Panc1 (cell line): ENCODE data around the gene PDE4B. TPM values are rescaled to one million over a fixed set of nuclear protein-coding genes. Genes with fewer than 3 reads are reported as not detected.

Source experiments
- ATAC-seq: fragments of 200-7000 bp; cut with Tn5 transposase; 2 replicates; pipeline ENCODE4 v1.9.1; 2020; ENCODE audit warnings: mild to moderate bottlenecking, moderate library complexity
- BruUV-seq: library from RNA; stranded (reverse); fragments of 400-500 nt; replicated peaks from 2 replicates; lab custom pipeline; 2021; lab: Mats Ljungman, UMichigan
- CTCF ChIA-PET: fragments of 300-600 bp; sonication (Branson Sonifier 250); formaldehyde crosslinking; loops from one replicate; lab custom pipeline; 2022; ENCODE audit warnings: antibody characterized with exemption; lab: Charles Lee
- POLR2A ChIA-PET: fragments of 300-600 bp; sonication (Branson Sonifier 250); formaldehyde crosslinking; loops from one replicate; lab custom pipeline; 2022; ENCODE audit warnings: antibody characterized with exemption; lab: Charles Lee
- DNase-seq: peaks from one replicate; pipeline ENCODE4 v3.0.0-alpha.2; 2010; ENCODE audit warnings: low read depth, low spot score
- H3K27ac ChIP-seq: 2 replicates; pipeline ENCODE4 v1.5.1; 2011; ENCODE audit warnings: mild to moderate bottlenecking, low read length, inconsistent platforms
- H3K27me3 ChIP-seq: fragments of 200-500 bp; sonication (Bioruptor generic); 2 replicates; pipeline ENCODE4 v1.6.0; 2014; ENCODE audit warnings: low read length, inconsistent platforms; ENCODE audit not compliant: control insufficient read depth, insufficient read depth
- H3K36me3 ChIP-seq: fragments of 200-500 bp; sonication (Bioruptor generic); 2 replicates; pipeline ENCODE4 v1.5.1; 2014; ENCODE audit warnings: inconsistent platforms, mild to moderate bottlenecking, low read length, moderate library complexity; ENCODE audit not compliant: control insufficient read depth, insufficient read depth
- H3K4me1 ChIP-seq: 2 replicates; pipeline ENCODE4 v1.5.1; 2011; ENCODE audit warnings: inconsistent platforms, mild to moderate bottlenecking, low read length, moderate library complexity; ENCODE audit not compliant: control insufficient read depth, insufficient read depth
- H3K4me3 ChIP-seq, 2 experiments: 2 replicates each; pipeline ENCODE4 v1.5.1; 2011 to 2012; ENCODE audit warnings: low read depth in 2 of 2, low read length in 2 of 2, mild to moderate bottlenecking in 2 of 2, inconsistent platforms in 1 of 2, moderate library complexity in 1 of 2
- H3K9me3 ChIP-seq: fragments of 200-500 bp; sonication (Bioruptor generic); 2 replicates; pipeline ENCODE4 v1.5.1; 2014; ENCODE audit warnings: low read depth, mild to moderate bottlenecking, inconsistent platforms, low read length, moderate library complexity; ENCODE audit not compliant: control insufficient read depth, insufficient read depth
- CTCF ChIP-seq: fragments of 450-650 bp; IDR thresholded peaks from 2 replicates; pipeline ENCODE4 v1.5.1; 2017; ENCODE audit warnings: mild to moderate bottlenecking
- POLR2AphosphoS5 ChIP-seq: IDR thresholded peaks from 2 replicates; pipeline ENCODE4 v1.6.1; 2012; ENCODE audit warnings: mild to moderate bottlenecking, low read depth, low read length, moderate library complexity
- REST ChIP-seq, 2 experiments: IDR thresholded peaks; 2 replicates each; pipeline ENCODE4 v1.6.1; 2011 to 2012; ENCODE audit warnings: low read depth in 2 of 2, control low read depth in 1 of 2, low read length in 1 of 2, mild to moderate bottlenecking in 1 of 2, moderate library complexity in 1 of 2; ENCODE audit not compliant: insufficient read depth in 1 of 2
- SIN3A ChIP-seq: IDR thresholded peaks from 2 replicates; pipeline ENCODE4 v1.6.1; 2012; ENCODE audit warnings: low read depth, mild to moderate bottlenecking, low read length, moderate library complexity, borderline replicate concordance; ENCODE audit not compliant: insufficient read depth
- TCF7L2 ChIP-seq: IDR thresholded peaks from 2 replicates; pipeline ENCODE4 v1.6.1; 2011; ENCODE audit warnings: mild to moderate bottlenecking, low read depth, low read length, inconsistent platforms
- in situ Hi-C: cut with HindIII; loops from 2 replicates; pipeline ENCODE4 v1.10.0; 2016; ENCODE audit warnings: low sequenced_read_pairs, low pct_unique_long_range_greater_than_20kb
- intact Hi-C: fragments of 100-400 bp; cut with micrococcal nuclease; formaldehyde crosslinking; loops from one replicate; pipeline ENCODE4 v1.10.0; 2022; ENCODE audit not compliant: unreplicated experiment
- total RNA-seq: library from RNA; stranded (reverse); gene quantifications from one replicate; pipeline ENCODE4 v1.2.1, GENCODE V29; 2021; ENCODE audit not compliant: unreplicated experiment

The PDE4B gene
- total RNA-seq, 1 experiment from 2014 or later: 0.26 TPM

DNA sequence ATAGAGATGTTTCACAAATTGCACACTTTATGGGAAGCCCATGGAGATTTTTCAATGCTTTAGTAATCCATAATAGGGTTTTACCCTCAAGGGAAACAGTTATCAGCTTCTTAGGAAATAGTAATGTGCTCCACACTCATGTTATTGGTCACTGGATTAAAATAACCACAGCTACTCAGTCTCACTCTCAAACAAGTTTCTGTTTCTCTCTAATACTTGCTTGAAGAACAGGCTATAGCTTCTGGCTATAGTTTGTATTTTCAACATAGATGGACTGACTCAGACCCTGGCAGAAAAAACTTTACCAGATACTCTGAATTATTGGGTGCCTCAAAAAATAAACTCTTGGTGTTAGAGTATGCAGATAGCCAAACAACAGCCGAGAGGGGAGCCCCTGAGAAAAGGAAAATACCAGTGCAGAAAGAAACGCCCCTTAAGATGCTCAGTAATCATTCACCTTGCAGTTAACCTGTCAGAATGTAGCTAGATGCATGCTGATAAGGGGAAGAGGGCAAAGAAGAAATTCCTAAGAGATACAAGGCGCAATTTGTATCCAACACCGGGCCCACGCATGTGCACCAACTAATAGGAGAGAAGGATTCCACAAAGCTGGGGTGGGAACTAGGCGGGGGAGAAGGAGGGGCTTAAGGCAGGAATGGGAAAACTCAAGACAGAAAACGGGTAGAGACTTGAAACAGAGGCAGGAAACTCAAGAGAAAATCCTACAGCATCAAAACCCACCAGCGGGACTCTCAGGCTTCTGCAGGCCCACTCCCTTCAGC is 30.4 kb upstream of the PDE4B start:
- no peak for ATAC-seq
- Histone ChIP-seq H3K36me3 (no peaks in the 10 kb centered on the region), H3K27me3 (no peaks in the 10 kb centered on the region), H3K4me1 (no peaks in the 10 kb centered on the region), H3K27ac (no peak overlapping the region), H3K9me3 (no peaks in the 10 kb centered on the region), H3K4me3 (no peak overlapping the region)
- CTCF ChIA-PET: no interaction called here
- DNase-seq: no peak
- BruUV-seq: no TSS peak
- POLR2A ChIA-PET: no interaction called here
- TF ChIP-seq TCF7L2 (no peak), CTCF (no peak), REST (IDR thresholded peaks at IDR 0.05; ENCODE audit: insufficient read depth in 1 of 2, low read depth in 2 of 2, low read length in 1 of 2) (no peak), POLR2AphosphoS5 (no peak), SIN3A (no peak)
- in situ Hi-C loops: no loop called here
- intact Hi-C loops: no loop called here

GRCh38 chr1:65764052-65764451 is 28.6 kb upstream of the PDE4B start:
- no TSS peak for BruUV-seq
- Histone ChIP-seq H3K9me3 (no peaks in the 10 kb centered on the region), H3K4me1 (no peaks in the 10 kb centered on the region), H3K27me3 (no peaks in the 10 kb centered on the region), H3K36me3 (no peaks in the 10 kb centered on the region), H3K4me3 (no peak overlapping the region), H3K27ac (no peak overlapping the region)
- in situ Hi-C loops (no loop called here), intact Hi-C loops (no loop called here)
- DNase-seq (no peak), ATAC-seq (no peak)
- TF ChIP-seq SIN3A (no peak), REST (IDR thresholded peaks at IDR 0.05; ENCODE audit: insufficient read depth in 1 of 2, low read depth in 2 of 2, low read length in 1 of 2) (no peak), CTCF (no peak), POLR2AphosphoS5 (no peak), TCF7L2 (no peak)
- CTCF ChIA-PET: no interaction called here
- POLR2A ChIA-PET: no interaction called here
